Mesothelial cell of epicardium (in vitro differentiated cells): Measurements from ENCODE around the gene RXFP1. TPM values are rescaled to one million over a fixed set of nuclear protein-coding genes. Genes with fewer than 3 reads are reported as not detected.

Experiments
- DNase-seq, 2 experiments: peaks; one replicate each; pipeline ENCODE4 v3.0.0; 2021; ENCODE audit warnings: low spot score in 2 of 2; ENCODE audit not compliant: unreplicated experiment in 2 of 2
- H3K27ac Mint-ChIP-seq: 2 replicates; pipeline ENCODE4 v1.8.0; 2021; ENCODE audit warnings: mixed read lengths
- H3K27me3 Mint-ChIP-seq: 2 replicates; pipeline ENCODE4 v1.8.0; 2021; ENCODE audit warnings: low read depth, mixed read lengths
- H3K36me3 Mint-ChIP-seq: 2 replicates; pipeline ENCODE4 v1.8.0; 2021; ENCODE audit warnings: mixed read lengths
- H3K4me1 Mint-ChIP-seq: 2 replicates; pipeline ENCODE4 v1.8.0; 2021; ENCODE audit warnings: mixed read lengths
- H3K4me3 Mint-ChIP-seq: 2 replicates; pipeline ENCODE4 v1.8.0; 2021; ENCODE audit warnings: mild to moderate bottlenecking, moderate library complexity, mixed read lengths
- H3K9me3 Mint-ChIP-seq: 2 replicates; pipeline ENCODE4 v1.8.0; 2021; ENCODE audit warnings: mixed read lengths
- total RNA-seq: library from RNA; stranded (reverse); gene quantifications from 3 replicates; pipeline ENCODE4 v1.2.1, GENCODE V29; 2021
- TF ChIP-seq, protein P1 (sequence below): fragments of 200-600 bp; sonication (generic); IDR thresholded peaks from one replicate; pipeline ENCODE4 v1.5.0; 2021; ENCODE audit warnings: antibody characterized with exemption; ENCODE audit not compliant: unreplicated experiment

RXFP1 gene
- total RNA-seq, 1 donor from 2014 or later = 0.07 TPM

DNA sequence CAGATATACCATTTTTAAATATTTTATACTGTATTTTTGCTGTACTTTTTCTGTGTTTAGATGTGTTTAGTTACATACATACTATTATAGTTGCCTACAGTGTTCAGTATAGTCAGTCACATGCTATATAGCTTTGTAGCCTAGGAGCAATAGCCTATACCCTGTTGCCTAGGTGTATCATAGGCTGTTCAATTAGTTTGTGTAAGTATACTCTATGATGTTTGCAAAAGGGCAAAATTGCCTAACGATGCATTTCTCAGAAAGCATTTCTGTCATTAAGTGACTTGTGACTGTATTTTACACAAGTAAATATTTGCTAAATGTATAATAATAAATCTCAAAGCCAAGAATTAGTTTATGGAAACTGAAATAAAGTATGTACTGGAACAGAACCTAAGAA, 159.9 kb downstream of the RXFP1 start:
- Mint-ChIP-seq H3K27ac (no peak overlapping the region), H3K4me1 (no peaks in the 10 kb centered on the region), H3K36me3 (no peaks in the 10 kb centered on the region)

DNA sequence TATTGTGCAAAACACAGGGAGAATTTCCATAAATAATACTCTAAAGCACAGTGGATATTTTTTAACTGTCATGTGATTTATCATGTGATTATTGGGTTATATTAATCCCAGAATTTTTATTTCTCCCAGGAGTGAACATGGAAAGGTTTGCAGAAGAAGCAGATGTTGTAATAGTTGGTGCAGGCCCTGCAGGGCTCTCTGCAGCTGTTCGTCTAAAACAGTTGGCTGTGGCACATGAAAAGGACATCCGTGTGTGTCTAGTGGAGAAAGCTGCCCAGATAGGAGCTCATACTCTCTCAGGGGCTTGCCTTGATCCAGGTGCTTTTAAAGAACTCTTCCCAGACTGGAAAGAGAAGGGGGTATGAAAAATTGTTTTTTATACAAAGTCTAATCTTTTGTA, 160.4 kb downstream of the RXFP1 start:
- no peaks in the 10 kb centered on the region for H3K36me3 Mint-ChIP-seq
- no peak overlapping the region for H3K4me3 Mint-ChIP-seq
- TF ChIP-seq, protein P1, sequence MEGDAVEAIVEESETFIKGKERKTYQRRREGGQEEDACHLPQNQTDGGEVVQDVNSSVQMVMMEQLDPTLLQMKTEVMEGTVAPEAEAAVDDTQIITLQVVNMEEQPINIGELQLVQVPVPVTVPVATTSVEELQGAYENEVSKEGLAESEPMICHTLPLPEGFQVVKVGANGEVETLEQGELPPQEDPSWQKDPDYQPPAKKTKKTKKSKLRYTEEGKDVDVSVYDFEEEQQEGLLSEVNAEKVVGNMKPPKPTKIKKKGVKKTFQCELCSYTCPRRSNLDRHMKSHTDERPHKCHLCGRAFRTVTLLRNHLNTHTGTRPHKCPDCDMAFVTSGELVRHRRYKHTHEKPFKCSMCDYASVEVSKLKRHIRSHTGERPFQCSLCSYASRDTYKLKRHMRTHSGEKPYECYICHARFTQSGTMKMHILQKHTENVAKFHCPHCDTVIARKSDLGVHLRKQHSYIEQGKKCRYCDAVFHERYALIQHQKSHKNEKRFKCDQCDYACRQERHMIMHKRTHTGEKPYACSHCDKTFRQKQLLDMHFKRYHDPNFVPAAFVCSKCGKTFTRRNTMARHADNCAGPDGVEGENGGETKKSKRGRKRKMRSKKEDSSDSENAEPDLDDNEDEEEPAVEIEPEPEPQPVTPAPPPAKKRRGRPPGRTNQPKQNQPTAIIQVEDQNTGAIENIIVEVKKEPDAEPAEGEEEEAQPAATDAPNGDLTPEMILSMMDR = no peak
- H3K4me1 Mint-ChIP-seq = no peaks in the 10 kb centered on the region
- H3K27ac Mint-ChIP-seq = no peak overlapping the region
- no peaks in the 10 kb centered on the region for H3K27me3 Mint-ChIP-seq
- no peak for DNase-seq
- no peaks in the 10 kb centered on the region for H3K9me3 Mint-ChIP-seq

More for the DNA sequence above, 159.9 kb downstream of the RXFP1 start:
- TF ChIP-seq, protein P1 = no peak
- no peak overlapping the region for H3K4me3 Mint-ChIP-seq
- no peak for DNase-seq
- no peaks in the 10 kb centered on the region for H3K27me3 Mint-ChIP-seq
- H3K9me3 Mint-ChIP-seq = no peaks in the 10 kb centered on the region

DNA sequence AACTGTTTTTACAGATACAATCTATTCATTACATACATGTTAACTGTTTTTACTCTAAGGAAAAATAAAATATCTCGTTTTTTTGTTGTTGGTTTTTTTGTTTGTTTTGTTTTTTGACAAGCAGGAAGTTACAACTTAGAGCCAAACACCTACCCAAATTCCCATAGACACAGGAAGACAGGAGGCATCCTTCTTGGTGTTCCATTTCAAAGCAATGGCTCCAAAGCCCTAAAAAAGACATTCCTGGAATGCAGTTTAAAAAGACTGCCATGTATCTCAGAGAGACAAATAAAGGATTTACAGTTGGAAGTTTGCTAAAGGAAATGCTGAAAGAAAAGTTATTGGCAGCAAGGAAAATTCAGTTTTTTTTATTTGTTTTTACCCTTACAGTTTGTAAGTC, 167.1 kb downstream of the RXFP1 start:
- TF ChIP-seq, protein P1 = no peak
- no peak for DNase-seq
- no peaks in the 10 kb centered on the region for H3K9me3 Mint-ChIP-seq
- no peak overlapping the region for H3K27ac Mint-ChIP-seq
- H3K4me1 Mint-ChIP-seq = no peaks in the 10 kb centered on the region
- no peaks in the 10 kb centered on the region for H3K27me3 Mint-ChIP-seq
- no peak overlapping the region for H3K4me3 Mint-ChIP-seq
- peaks cover 6% of the 10 kb centered on the region for H3K36me3 Mint-ChIP-seq

Other genes with a start within 250 kb of the RXFP1 start
- gene C4orf46, start 150.0 kb downstream of the RXFP1 start, total RNA-seq = 16.2 to 17.4 TPM (median 17.4 TPM) in 3 replicates
- gene ETFDH, start 150.4 kb downstream of the RXFP1 start, total RNA-seq = 16.5 to 20.7 TPM (median 19.4 TPM) in 3 replicates
- 20.5 to 23.1 TPM (median 21.3 TPM) in 3 replicates for gene PPID, start 201.5 kb downstream of the RXFP1 start, total RNA-seq
- 31.4 to 32.9 TPM (median 32.1 TPM) in 3 replicates for gene FNIP2, start 247.1 kb downstream of the RXFP1 start, total RNA-seq